K562 (cell line): Measurements from ENCODE around the gene NACC1. TPM values are rescaled to one million over a fixed set of nuclear protein-coding genes. Genes with fewer than 3 reads are reported as not detected.

Experiments used
- FIP1L1 ChIP-seq: fragments of 200-400 bp; formaldehyde crosslinking; IDR thresholded peaks from 2 replicates; pipeline ENCODE4 v1.6.1; 2018; ENCODE audit warnings: mild to moderate bottlenecking, low read depth, low read length; ENCODE audit not compliant: poor library complexity, severe bottlenecking
- HNRNPK ChIP-seq: fragments of 200-400 bp; formaldehyde crosslinking; IDR thresholded peaks from one replicate; pipeline ENCODE4 v1.6.1; 2018; ENCODE audit warnings: mild to moderate bottlenecking, low read depth, low read length; ENCODE audit not compliant: poor library complexity, severe bottlenecking
- KAT7 ChIP-seq: sonication (generic); formaldehyde crosslinking; IDR thresholded peaks from 2 replicates; pipeline ENCODE4 v1.8.0; 2022; ENCODE audit warnings: missing genetic modification reagents, mild to moderate bottlenecking, borderline replicate concordance
- NRF1 ChIP-seq, 2 experiments: fragments of 450-650 bp; IDR thresholded peaks in 1 of 2; conservative IDR thresholded peaks in 1 of 2; 2 replicates each; pipeline ENCODE4 v1.6.1; 2014; ENCODE audit warnings: mild to moderate bottlenecking in 2 of 2
- PPARD ChIP-seq: fragments of 250-450 bp; sonication (Bioruptor Pico); IDR thresholded peaks from 2 replicates; pipeline ENCODE4 v1.8.0; 2022; ENCODE audit warnings: inconsistent platforms, mild to moderate bottlenecking, moderate library complexity
- SRSF3 ChIP-seq: fragments of 200-400 bp; formaldehyde crosslinking; IDR thresholded peaks from 2 replicates; pipeline ENCODE4 v1.6.1; 2016; ENCODE audit warnings: mild to moderate bottlenecking, low read length, moderate library complexity; ENCODE audit not compliant: insufficient read depth
- U2AF1 ChIP-seq: fragments of 200-400 bp; formaldehyde crosslinking; optimal IDR thresholded peaks from 2 replicates; pipeline ENCODE3; 2017; ENCODE audit warnings: mild to moderate bottlenecking, low read depth, low read length, moderate library complexity
- XRCC3 ChIP-seq: fragments of 450-650 bp; IDR thresholded peaks from 2 replicates; pipeline ENCODE4 v1.6.1; 2017; ENCODE audit warnings: mild to moderate bottlenecking, moderate library complexity
- ZNF175 ChIP-seq: fragments of 200-800 bp; sonication (Bioruptor generic); IDR thresholded peaks from 2 replicates; pipeline ENCODE4 v1.6.1; 2016; ENCODE audit warnings: low read depth, mild to moderate bottlenecking, missing genetic modification characterization, missing compliant biosample characterization
- ZNF217 ChIP-seq: sonication (generic); formaldehyde crosslinking; IDR thresholded peaks from 2 replicates; pipeline ENCODE4 v1.8.0; 2022; ENCODE audit warnings: mild to moderate bottlenecking, missing genetic modification reagents
- polyA plus RNA-seq, 8 experiments: library from polyadenylated mRNA; depleted of rRNA in 4 of 8; stranded (reverse) in 5 of 8; unstranded in 3 of 8; fragments of >200 nt; fragmentation: Nextera tagmentation in 2 of 8; fragmentation: Illumina TruSeq in 1 of 8; extraction: Ambion mirVana in 2 of 8; extraction: Trizol in 1 of 8; gene quantifications; 2 replicates each; pipeline versions ENCODE4 v1.2.1 to v1.2.3, GENCODE V29; 2011 to 2014; ENCODE audit warnings: inconsistent platforms in 1 of 8, missing spikeins in 1 of 8
- total RNA-seq, 7 experiments: library from RNA; depleted of rRNA in 6 of 7; stranded (reverse); fragments of >200 nt in 6 of 7; fragmentation: Illumina TruSeq in 2 of 7; extraction: Trizol in 2 of 7; gene quantifications; 2 replicates each; pipeline versions ENCODE4 v1.2.1 to v1.2.3, GENCODE V29; 2011 to 2021; ENCODE audit warnings: low replicate concordance in 1 of 7
- TF ChIP-seq, protein P1 (sequence below): sonication (generic); formaldehyde crosslinking; IDR thresholded peaks from 2 replicates; pipeline ENCODE4 v1.8.0; 2022; ENCODE audit warnings: missing genetic modification reagents, mild to moderate bottlenecking, borderline replicate concordance
- TF ChIP-seq, protein P2 (sequence below): conservative IDR thresholded peaks from 2 replicates; pipeline ENCODE4 v1.6.1; 2011; ENCODE audit warnings: low read depth, mild to moderate bottlenecking, low read length; ENCODE audit not compliant: control insufficient read depth
- TF ChIP-seq, protein P3 (sequence below): sonication (generic); IDR thresholded peaks from 2 replicates; pipeline ENCODE4 v1.6.1; 2016
- TF ChIP-seq, protein P4 (sequence below): sonication (generic); formaldehyde crosslinking; IDR thresholded peaks from 2 replicates; pipeline ENCODE4 v1.8.1; 2022; ENCODE audit warnings: missing genetic modification reagents
- TF ChIP-seq, protein P5 (sequence below): fragments of 450-650 bp; formaldehyde crosslinking; conservative IDR thresholded peaks from 2 replicates; pipeline ENCODE4 v1.4.0; 2022; ENCODE audit warnings: mild to moderate bottlenecking, missing genetic modification characterization
- TF ChIP-seq, protein P6 (sequence below): IDR thresholded peaks from 2 replicates; pipeline ENCODE4 v1.6.1; 2011; ENCODE audit warnings: borderline replicate concordance, low read depth, mild to moderate bottlenecking, moderate library complexity, low read length; ENCODE audit not compliant: insufficient read depth, poor library complexity, severe bottlenecking

NACC1 gene
- total and polyA plus RNA-seq, 9 of the 15 experiments (the other 6 are each of a cell fraction or from before 2014, with no cell fraction given): 0.04 to 96.6 (median 25.8) TPM

DNA sequence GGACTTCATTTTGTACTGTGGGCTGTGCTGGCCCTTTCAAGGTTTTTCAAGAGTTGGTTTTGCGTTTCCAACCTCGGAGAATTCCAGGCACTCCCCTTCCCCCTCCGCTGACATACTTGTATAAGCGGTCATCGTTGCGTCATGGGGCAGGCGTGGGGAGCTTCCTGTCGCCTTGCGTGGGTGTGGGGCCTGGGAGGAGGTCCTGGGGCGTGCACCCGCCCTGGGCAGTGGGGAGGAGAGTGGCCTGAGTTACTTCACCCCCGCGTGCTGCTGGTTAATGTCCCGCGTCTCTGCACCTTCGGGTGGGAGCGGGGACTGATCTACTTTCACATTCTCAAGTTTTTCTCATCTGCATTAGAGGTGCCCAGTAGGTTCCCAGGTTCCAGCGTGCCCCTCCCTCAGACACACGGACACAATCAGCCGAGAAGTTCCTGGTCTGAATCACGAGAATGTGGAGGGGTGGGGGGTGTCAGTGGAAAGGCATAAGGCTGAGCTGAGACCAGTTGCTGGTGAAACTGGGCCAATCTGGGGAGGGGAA is 36.2 kb downstream of the NACC1 start (continued):
- TF ChIP-seq, protein P1, sequence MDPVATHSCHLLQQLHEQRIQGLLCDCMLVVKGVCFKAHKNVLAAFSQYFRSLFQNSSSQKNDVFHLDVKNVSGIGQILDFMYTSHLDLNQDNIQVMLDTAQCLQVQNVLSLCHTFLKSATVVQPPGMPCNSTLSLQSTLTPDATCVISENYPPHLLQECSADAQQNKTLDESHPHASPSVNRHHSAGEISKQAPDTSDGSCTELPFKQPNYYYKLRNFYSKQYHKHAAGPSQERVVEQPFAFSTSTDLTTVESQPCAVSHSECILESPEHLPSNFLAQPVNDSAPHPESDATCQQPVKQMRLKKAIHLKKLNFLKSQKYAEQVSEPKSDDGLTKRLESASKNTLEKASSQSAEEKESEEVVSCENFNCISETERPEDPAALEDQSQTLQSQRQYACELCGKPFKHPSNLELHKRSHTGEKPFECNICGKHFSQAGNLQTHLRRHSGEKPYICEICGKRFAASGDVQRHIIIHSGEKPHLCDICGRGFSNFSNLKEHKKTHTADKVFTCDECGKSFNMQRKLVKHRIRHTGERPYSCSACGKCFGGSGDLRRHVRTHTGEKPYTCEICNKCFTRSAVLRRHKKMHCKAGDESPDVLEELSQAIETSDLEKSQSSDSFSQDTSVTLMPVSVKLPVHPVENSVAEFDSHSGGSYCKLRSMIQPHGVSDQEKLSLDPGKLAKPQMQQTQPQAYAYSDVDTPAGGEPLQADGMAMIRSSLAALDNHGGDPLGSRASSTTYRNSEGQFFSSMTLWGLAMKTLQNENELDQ: no peak
- TF ChIP-seq SRSF3: no peak
- TF ChIP-seq ZNF217 (CRISPR knock-in tag): no peak
- no peak for TF ChIP-seq FIP1L1
- no peak for TF ChIP-seq XRCC3
- TF ChIP-seq, protein P2, sequence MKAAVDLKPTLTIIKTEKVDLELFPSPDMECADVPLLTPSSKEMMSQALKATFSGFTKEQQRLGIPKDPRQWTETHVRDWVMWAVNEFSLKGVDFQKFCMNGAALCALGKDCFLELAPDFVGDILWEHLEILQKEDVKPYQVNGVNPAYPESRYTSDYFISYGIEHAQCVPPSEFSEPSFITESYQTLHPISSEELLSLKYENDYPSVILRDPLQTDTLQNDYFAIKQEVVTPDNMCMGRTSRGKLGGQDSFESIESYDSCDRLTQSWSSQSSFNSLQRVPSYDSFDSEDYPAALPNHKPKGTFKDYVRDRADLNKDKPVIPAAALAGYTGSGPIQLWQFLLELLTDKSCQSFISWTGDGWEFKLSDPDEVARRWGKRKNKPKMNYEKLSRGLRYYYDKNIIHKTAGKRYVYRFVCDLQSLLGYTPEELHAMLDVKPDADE: no peak; the same call in 1 of the 2 replicates
- no peak for TF ChIP-seq ZNF175 (CRISPR knock-in tag)
- TF ChIP-seq, protein P3, sequence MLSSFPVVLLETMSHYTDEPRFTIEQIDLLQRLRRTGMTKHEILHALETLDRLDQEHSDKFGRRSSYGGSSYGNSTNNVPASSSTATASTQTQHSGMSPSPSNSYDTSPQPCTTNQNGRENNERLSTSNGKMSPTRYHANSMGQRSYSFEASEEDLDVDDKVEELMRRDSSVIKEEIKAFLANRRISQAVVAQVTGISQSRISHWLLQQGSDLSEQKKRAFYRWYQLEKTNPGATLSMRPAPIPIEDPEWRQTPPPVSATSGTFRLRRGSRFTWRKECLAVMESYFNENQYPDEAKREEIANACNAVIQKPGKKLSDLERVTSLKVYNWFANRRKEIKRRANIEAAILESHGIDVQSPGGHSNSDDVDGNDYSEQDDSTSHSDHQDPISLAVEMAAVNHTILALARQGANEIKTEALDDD: no peak
- TF ChIP-seq NRF1 (conservative IDR thresholded peaks at IDR 0.05 in 1 of 2, IDR thresholded peaks at IDR 0.05 in 1 of 2): peak in 1 of 2 experiments; percentile 30; a peak in 2 of 4 replicates
- TF ChIP-seq, protein P4, sequence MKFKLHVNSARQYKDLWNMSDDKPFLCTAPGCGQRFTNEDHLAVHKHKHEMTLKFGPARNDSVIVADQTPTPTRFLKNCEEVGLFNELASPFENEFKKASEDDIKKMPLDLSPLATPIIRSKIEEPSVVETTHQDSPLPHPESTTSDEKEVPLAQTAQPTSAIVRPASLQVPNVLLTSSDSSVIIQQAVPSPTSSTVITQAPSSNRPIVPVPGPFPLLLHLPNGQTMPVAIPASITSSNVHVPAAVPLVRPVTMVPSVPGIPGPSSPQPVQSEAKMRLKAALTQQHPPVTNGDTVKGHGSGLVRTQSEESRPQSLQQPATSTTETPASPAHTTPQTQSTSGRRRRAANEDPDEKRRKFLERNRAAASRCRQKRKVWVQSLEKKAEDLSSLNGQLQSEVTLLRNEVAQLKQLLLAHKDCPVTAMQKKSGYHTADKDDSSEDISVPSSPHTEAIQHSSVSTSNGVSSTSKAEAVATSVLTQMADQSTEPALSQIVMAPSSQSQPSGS (CRISPR knock-in tag): no peak
- TF ChIP-seq U2AF1: no peak
- TF ChIP-seq, protein P5, sequence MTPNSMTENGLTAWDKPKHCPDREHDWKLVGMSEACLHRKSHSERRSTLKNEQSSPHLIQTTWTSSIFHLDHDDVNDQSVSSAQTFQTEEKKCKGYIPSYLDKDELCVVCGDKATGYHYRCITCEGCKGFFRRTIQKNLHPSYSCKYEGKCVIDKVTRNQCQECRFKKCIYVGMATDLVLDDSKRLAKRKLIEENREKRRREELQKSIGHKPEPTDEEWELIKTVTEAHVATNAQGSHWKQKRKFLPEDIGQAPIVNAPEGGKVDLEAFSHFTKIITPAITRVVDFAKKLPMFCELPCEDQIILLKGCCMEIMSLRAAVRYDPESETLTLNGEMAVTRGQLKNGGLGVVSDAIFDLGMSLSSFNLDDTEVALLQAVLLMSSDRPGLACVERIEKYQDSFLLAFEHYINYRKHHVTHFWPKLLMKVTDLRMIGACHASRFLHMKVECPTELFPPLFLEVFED (CRISPR knock-in tag): no peak
- no peak for TF ChIP-seq PPARD (CRISPR knock-in tag)
- TF ChIP-seq, protein P6, sequence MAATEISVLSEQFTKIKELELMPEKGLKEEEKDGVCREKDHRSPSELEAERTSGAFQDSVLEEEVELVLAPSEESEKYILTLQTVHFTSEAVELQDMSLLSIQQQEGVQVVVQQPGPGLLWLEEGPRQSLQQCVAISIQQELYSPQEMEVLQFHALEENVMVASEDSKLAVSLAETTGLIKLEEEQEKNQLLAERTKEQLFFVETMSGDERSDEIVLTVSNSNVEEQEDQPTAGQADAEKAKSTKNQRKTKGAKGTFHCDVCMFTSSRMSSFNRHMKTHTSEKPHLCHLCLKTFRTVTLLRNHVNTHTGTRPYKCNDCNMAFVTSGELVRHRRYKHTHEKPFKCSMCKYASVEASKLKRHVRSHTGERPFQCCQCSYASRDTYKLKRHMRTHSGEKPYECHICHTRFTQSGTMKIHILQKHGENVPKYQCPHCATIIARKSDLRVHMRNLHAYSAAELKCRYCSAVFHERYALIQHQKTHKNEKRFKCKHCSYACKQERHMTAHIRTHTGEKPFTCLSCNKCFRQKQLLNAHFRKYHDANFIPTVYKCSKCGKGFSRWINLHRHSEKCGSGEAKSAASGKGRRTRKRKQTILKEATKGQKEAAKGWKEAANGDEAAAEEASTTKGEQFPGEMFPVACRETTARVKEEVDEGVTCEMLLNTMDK: no peak
- TF ChIP-seq KAT7 (CRISPR knock-in tag): peak; percentile 6; the same call in 1 of the 2 replicates
- no peak for TF ChIP-seq HNRNPK
